HepG2 (cell line): ENCODE results near the gene FCER1G. TPM values are rescaled to one million over a fixed set of nuclear protein-coding genes. Genes with fewer than 3 reads are reported as not detected.
A peak's percentile ranks its signal among the peaks of the same experiment; 100 is the strongest.

Source experiments
- BRD4 ChIP-seq: sonication (generic); formaldehyde crosslinking; IDR thresholded peaks from 2 replicates; pipeline ENCODE4 v1.4.0; 2020; ENCODE audit warnings: missing genetic modification reagents
- CBFB ChIP-seq: sonication (generic); formaldehyde crosslinking; IDR thresholded peaks from 2 replicates; pipeline ENCODE4 v1.4.0; 2020; ENCODE audit warnings: missing genetic modification reagents
- ELF1 ChIP-seq: sonication (generic); formaldehyde crosslinking; IDR thresholded peaks from 2 replicates; pipeline ENCODE4 v1.4.0; 2020; ENCODE audit warnings: missing genetic modification reagents
- HMG20B ChIP-seq: conservative IDR thresholded peaks from 2 replicates; pipeline ENCODE4 v1.6.1; 2016; ENCODE audit warnings: missing genetic modification reagents, missing compliant biosample characterization
- HNRNPL ChIP-seq: fragments of 200-400 bp; formaldehyde crosslinking; IDR thresholded peaks from 2 replicates; pipeline ENCODE4 v1.6.1; 2017; ENCODE audit warnings: mild to moderate bottlenecking, low read depth, low read length
- RFXANK ChIP-seq: IDR thresholded peaks from 2 replicates; pipeline ENCODE4 v1.6.1; 2016
- TSC22D2 ChIP-seq: sonication (generic); formaldehyde crosslinking; IDR thresholded peaks from 2 replicates; pipeline ENCODE4 v1.5.1; 2020; ENCODE audit warnings: missing genetic modification reagents, mild to moderate bottlenecking, borderline replicate concordance
- YY1 ChIP-seq: IDR thresholded peaks from 2 replicates; pipeline ENCODE4 v1.6.1; 2011; ENCODE audit warnings: low read length, low read depth, moderate library complexity, mild to moderate bottlenecking; ENCODE audit not compliant: insufficient read depth, insufficient replicate concordance
- ZC3H13 ChIP-seq: sonication (generic); formaldehyde crosslinking; IDR thresholded peaks from 2 replicates; pipeline ENCODE4 v1.8.1; 2023; ENCODE audit warnings: mild to moderate bottlenecking, missing genetic modification reagents, moderate library complexity
- ZNF121 ChIP-seq: sonication (generic); formaldehyde crosslinking; IDR thresholded peaks from 2 replicates; pipeline ENCODE4 v1.5.0; 2020; ENCODE audit warnings: mild to moderate bottlenecking, missing genetic modification reagents
- ZNF468 ChIP-seq: sonication (generic); formaldehyde crosslinking; IDR thresholded peaks from 2 replicates; pipeline ENCODE4 v1.8.0; 2022; ENCODE audit warnings: mild to moderate bottlenecking, moderate library complexity, missing genetic modification reagents
- ZNF674 ChIP-seq: sonication (generic); formaldehyde crosslinking; IDR thresholded peaks from 2 replicates; pipeline ENCODE4 v1.5.0; 2020; ENCODE audit warnings: low read depth, mild to moderate bottlenecking, missing genetic modification reagents
- polyA plus RNA-seq, 8 experiments: library from polyadenylated mRNA; depleted of rRNA in 3 of 8; stranded (reverse) in 7 of 8; unstranded in 1 of 8; fragments of >200 nt; fragmentation: Illumina TruSeq in 4 of 8; extraction: Trizol in 4 of 8; gene quantifications; 2 replicates each; pipeline versions ENCODE4 v1.2.1 to v1.2.3, GENCODE V29; 2011 to 2016; ENCODE audit warnings: low read depth in 4 of 8, missing spikeins in 1 of 8, mixed read lengths in 1 of 8; ENCODE audit not compliant: insufficient read depth in 1 of 8
- total RNA-seq, 5 experiments: library from RNA; depleted of rRNA; stranded (reverse); fragments of >200 nt; fragmentation: Illumina TruSeq; extraction: Trizol; gene quantifications; 2 replicates each; pipeline ENCODE4 v1.2.3, GENCODE V29; 2016; ENCODE audit warnings: low read depth in 1 of 5
- TF ChIP-seq, protein P1 (sequence below): sonication (generic); formaldehyde crosslinking; IDR thresholded peaks from 2 replicates; pipeline ENCODE4 v1.4.0; 2020; ENCODE audit warnings: missing genetic modification reagents
- TF ChIP-seq, protein P2 (sequence below): sonication (generic); formaldehyde crosslinking; IDR thresholded peaks from 2 replicates; pipeline ENCODE4 v1.5.0; 2020; ENCODE audit warnings: missing genetic modification reagents, mild to moderate bottlenecking, borderline replicate concordance
- TF ChIP-seq, protein P3 (sequence below): IDR thresholded peaks from 2 replicates; pipeline ENCODE4 v1.6.1; 2016; ENCODE audit warnings: missing biosample characterization, missing genetic modification reagents, low read depth
- TF ChIP-seq, protein P4 (sequence below), 2 experiments: sonication (generic) in 1 of 2; formaldehyde crosslinking in 1 of 2; IDR thresholded peaks; 2 replicates each; pipeline versions ENCODE4 v1.5.1 to v1.6.1; 2011 to 2020; ENCODE audit warnings: borderline replicate concordance in 1 of 2, low read depth in 1 of 2, low read length in 1 of 2, mild to moderate bottlenecking in 1 of 2, missing genetic modification reagents in 1 of 2, moderate library complexity in 1 of 2

The FCER1G gene
- total and polyA plus RNA-seq, 2 of the 13 experiments (the other 11 are each of a cell fraction or from before 2014, with no cell fraction given): 1.3 to 6.4 TPM

DNA sequence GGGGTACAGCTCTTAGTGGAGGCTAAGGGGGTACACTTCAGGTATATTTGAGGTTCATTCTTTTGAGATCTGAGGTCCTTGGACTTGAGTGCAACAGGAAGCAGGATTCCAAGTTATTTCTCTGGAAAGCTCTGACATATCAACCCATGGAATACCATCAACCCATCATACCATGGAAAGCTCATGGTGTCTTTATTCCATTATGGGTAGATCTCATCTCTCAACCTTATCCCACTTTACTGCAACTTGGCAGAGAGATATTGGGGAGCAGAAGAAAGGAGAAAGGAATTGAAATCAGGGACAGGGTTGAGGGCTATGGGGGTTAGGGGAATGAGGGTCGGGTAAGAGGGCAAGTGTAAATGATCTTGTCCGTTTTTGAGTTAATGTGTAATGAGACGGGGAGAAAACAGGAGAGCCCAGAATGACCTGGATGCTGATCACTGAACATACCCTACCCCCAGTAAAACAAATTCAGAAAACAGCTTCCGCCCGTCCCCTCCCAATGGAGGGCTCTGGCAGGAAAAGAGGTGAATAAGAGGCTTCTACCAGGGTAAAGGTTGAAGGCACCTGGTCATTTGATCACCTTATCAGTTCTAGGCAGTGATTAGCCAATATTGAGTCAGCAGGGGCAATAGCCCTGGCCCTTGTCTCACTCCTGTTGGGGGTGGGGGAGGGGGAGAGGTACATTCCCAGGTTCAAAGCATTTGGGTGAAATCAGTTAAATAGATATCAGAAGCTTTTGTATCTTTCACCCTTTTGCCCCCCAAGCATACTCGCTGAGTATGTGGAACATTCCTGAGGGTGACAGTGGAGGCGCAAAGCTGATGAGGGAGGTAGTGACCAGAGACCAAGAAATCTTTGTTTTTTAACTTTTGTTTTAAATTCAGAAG, 9.0 kb downstream of the FCER1G start (continued):
- TF ChIP-seq, protein P1, sequence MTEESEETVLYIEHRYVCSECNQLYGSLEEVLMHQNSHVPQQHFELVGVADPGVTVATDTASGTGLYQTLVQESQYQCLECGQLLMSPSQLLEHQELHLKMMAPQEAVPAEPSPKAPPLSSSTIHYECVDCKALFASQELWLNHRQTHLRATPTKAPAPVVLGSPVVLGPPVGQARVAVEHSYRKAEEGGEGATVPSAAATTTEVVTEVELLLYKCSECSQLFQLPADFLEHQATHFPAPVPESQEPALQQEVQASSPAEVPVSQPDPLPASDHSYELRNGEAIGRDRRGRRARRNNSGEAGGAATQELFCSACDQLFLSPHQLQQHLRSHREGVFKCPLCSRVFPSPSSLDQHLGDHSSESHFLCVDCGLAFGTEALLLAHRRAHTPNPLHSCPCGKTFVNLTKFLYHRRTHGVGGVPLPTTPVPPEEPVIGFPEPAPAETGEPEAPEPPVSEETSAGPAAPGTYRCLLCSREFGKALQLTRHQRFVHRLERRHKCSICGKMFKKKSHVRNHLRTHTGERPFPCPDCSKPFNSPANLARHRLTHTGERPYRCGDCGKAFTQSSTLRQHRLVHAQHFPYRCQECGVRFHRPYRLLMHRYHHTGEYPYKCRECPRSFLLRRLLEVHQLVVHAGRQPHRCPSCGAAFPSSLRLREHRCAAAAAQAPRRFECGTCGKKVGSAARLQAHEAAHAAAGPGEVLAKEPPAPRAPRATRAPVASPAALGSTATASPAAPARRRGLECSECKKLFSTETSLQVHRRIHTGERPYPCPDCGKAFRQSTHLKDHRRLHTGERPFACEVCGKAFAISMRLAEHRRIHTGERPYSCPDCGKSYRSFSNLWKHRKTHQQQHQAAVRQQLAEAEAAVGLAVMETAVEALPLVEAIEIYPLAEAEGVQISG: peak; percentile 46; the same call in 1 of the 2 replicates
- TF ChIP-seq, protein P2, sequence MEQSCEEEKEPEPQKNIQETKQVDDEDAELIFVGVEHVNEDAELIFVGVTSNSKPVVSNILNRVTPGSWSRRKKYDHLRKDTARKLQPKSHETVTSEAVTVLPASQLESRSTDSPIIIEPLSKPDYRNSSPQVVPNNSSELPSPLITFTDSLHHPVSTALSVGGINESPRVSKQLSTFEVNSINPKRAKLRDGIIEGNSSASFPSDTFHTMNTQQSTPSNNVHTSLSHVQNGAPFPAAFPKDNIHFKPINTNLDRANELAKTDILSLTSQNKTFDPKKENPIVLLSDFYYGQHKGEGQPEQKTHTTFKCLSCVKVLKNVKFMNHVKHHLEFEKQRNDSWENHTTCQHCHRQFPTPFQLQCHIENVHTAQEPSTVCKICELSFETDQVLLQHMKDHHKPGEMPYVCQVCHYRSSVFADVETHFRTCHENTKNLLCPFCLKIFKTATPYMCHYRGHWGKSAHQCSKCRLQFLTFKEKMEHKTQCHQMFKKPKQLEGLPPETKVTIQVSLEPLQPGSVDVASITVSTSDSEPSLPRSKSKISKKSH (CRISPR knock-in tag): no peak
- TF ChIP-seq ELF1 (CRISPR knock-in tag): 0 out of 2 replicates have a peak, but pooled peaks have one; percentile 12
- TF ChIP-seq HMG20B (CRISPR knock-in tag): peak; percentile 97
- TF ChIP-seq RFXANK (CRISPR knock-in tag): 0 out of 2 replicates have a peak, but pooled peaks have one; percentile 4
- TF ChIP-seq ZC3H13 (CRISPR knock-in tag): no peak
- TF ChIP-seq TSC22D2 (CRISPR knock-in tag): 0 out of 2 replicates have a peak, but pooled peaks have one; percentile 72
- TF ChIP-seq ZNF121 (CRISPR knock-in tag): no peak
- TF ChIP-seq, protein P3, sequence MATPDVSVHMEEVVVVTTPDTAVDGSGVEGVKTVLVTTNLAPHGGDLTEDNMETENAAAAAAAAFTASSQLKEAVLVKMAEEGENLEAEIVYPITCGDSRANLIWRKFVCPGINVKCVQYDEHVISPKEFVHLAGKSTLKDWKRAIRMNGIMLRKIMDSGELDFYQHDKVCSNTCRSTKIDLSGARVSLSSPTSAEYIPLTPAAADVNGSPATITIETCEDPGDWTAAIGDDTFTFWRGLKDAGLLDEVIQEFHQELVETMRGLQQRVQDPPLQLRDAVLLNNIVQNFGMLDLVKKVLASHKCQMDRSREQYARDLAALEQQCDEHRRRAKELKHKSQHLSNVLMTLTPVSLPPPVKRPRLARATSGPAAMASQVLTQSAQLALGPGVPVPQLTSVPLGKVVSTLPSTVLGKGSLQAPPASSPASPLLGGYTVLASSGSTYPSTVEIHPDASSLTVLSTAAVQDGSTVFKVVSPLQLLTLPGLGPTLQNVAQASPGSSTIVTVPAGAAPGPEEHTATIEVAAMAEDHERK (CRISPR knock-in tag): no peak
- no peak for TF ChIP-seq CBFB
- no peak; the same call in 1 of the 2 replicates for TF ChIP-seq BRD4 (CRISPR knock-in tag)
- TF ChIP-seq, protein P4, sequence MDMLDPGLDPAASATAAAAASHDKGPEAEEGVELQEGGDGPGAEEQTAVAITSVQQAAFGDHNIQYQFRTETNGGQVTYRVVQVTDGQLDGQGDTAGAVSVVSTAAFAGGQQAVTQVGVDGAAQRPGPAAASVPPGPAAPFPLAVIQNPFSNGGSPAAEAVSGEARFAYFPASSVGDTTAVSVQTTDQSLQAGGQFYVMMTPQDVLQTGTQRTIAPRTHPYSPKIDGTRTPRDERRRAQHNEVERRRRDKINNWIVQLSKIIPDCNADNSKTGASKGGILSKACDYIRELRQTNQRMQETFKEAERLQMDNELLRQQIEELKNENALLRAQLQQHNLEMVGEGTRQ (IDR thresholded peaks at IDR 0.05; ENCODE audit: low read depth, low read length): no peak
- TF ChIP-seq, protein P4 (CRISPR knock-in tag; IDR thresholded peaks at IDR 0.05; ENCODE audit: borderline replicate concordance): peak; percentile 78; the same call in 1 of the 2 replicates
- no peak for TF ChIP-seq ZNF468
- TF ChIP-seq YY1: no peak
- no peak for TF ChIP-seq ZNF674
- no peak for TF ChIP-seq HNRNPL
